Stimulated activated CD8-positive, alpha-beta memory T cell treated with anti-CD3 and anti-CD28 coated beads, Interleukin-4, amount 100 ng/mL, for 24 hours (primary cell): ENCODE data around the gene LALBA.
"Not testable (repeated sequence)": the region's sequence is repeated elsewhere in the genome, so short reads cannot be mapped to it uniquely, and the experiment has no call there.

Experiments
- DNase-seq: peaks from one replicate; pipeline ENCODE4 v3.0.0-alpha.2; 2020; ENCODE audit warnings: low read depth

LALBA gene

DNA sequence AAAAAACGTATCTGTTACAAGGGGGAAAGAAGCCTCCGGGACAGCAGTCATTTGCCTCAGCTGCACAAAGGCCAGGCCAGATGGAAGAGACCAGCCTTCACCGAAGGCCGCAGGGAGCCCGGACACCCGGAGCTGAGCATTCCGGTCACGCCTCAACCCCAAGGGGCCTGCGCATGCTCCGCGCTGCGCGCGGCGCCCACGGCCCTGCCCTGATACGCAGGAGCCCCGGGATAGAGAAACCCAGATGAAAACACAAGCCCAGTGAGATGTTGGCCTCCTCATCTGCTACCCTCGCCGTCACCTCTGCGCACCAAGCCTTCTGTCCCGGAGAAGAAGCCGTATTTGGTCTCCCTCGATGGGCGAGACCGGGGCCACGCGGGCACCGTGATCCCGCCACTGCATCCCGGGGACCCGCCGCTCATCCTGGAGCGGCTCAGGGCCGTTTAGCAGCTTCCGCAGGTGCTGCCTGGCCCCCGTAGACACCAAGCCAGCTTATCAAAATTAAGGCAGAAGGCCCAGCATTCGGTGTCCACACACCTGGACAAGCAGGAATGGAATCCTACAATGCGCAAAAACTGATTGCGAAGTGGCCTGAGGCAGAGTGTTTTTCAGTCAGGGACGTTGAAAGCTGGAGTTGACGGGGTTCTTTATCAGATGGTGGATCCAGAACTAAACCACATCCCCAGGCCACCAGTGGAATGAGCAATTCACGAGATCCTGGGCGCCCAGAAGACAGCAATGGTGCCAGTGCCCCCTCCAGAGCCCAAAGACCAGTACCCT, 41.8 kb downstream of the LALBA start:
- no peak for DNase-seq

DNA sequence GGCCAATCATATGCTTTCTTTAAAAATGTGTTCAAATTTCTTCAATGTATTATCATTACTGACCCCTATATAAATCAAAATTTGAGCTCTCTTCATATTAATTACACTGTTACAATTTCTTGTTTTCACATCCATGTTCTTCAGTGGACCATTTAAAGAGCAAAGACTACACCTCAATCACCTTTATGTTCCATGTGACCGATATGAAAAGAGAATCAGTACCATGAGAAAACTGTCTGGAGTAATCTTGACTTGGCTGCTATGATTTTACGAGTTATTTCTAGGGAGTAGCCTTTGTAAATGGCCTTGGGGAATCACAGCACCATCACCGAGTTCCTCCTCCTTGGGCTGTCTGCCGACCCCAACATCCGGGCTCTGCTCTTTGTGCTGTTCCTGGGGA, 44.5 kb downstream of the LALBA start, which contains the start of gene OR8S1:
Gene OR8S1 (plus strand): TSS at position 301 of the 400 bp plus-strand sequence. CDS start 0 bp downstream, at position 301.
- no peak for DNase-seq

DNA sequence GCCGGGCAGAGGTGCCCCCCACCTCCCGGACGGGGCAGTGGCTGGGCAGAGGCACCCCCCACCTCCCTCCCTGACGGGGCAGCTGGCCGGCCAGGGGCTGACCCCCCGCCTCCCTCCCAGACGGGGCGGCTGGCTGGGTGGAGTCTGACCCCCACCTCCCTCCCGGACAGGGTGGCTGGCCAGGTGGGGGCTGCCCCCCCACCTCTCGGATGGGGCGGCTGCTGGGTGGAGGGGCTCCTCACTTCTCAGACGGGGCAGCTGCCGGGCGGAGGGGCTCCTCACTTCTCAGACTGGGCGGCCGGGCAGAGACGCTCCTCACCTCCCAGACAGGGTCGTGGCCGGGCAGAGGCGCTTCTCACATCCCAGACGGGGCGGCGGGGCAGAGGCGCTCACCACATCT, 49.5 kb downstream of the LALBA start:
- not testable (repeated sequence) for DNase-seq
